ENCODE data around the gene FADD.

Gene FADD

DNA sequence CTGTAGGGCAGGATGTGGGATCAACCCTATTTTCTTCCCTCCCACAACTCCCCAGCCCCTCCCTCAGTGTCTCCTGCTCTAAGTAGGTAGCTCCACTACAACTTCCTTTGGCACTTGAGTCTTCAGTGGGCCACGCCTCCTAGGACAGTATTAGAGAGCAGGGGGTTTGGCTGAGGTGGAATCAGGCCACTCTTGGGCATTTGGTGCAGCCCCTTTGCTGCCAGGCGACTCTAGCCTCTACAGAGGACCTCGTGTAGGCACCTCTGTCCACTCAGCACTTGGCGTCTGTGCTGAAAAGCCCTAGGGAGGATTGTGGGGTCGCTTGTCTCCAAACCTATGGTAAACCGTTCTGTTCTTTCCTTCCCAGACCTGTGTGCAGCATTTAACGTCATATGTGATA, 2.7 kb downstream of the FADD start:
- Histone ChIP-seq H3K4me3 (ENCODE audit: control insufficient read depth in 1 of 7, extremely low read depth in 1 of 7, insufficient read depth in 4 of 7, low read depth in 2 of 7, low read length in 6 of 7) (no peak overlapping the region), H3K27me3 (replicated peaks in 2 of 5; ENCODE audit: control insufficient read depth in 4 of 5, insufficient read depth in 5 of 5, low read length in 4 of 5) (no peaks in the 10 kb centered on the region), H3K4me1 (ENCODE audit: control extremely low read depth in 1 of 4, control insufficient read depth in 4 of 4, insufficient read depth in 4 of 4, low read length in 3 of 4) (peaks cover 0 to 29% (median 22%) of the 10 kb centered on the region in 4 experiments), H3K36me3 (ENCODE audit: control insufficient read depth in 4 of 4, insufficient read depth in 4 of 4, low read length in 3 of 4) (peaks cover 21 to 47% (median 37%) of the 10 kb centered on the region in 4 experiments), H3K27ac (ENCODE audit: insufficient read depth in 1 of 2, low read depth in 1 of 2, low read length in 2 of 2, poor library complexity in 1 of 2, severe bottlenecking in 2 of 2) (no peak overlapping the region), H3K9me3 (ENCODE audit: control extremely low read depth in 1 of 5, control insufficient read depth in 4 of 5, insufficient read depth in 2 of 5, low read depth in 1 of 5, low read length in 4 of 5) (no peaks in the 10 kb centered on the region)
- 98% methylated on average over 5 of the region's 7 CpGs for WGBS (ENCODE audit: insufficient coverage)
- ChIA-PET CTCF (interaction anchor here (1.6 kb wide), 1 partner anchor 27 kb away, joined by 3 read pairs; no protein-coding TSS in a partner anchor), POLR2A (no interaction called here)
- DNase-seq = no peak

DNA sequence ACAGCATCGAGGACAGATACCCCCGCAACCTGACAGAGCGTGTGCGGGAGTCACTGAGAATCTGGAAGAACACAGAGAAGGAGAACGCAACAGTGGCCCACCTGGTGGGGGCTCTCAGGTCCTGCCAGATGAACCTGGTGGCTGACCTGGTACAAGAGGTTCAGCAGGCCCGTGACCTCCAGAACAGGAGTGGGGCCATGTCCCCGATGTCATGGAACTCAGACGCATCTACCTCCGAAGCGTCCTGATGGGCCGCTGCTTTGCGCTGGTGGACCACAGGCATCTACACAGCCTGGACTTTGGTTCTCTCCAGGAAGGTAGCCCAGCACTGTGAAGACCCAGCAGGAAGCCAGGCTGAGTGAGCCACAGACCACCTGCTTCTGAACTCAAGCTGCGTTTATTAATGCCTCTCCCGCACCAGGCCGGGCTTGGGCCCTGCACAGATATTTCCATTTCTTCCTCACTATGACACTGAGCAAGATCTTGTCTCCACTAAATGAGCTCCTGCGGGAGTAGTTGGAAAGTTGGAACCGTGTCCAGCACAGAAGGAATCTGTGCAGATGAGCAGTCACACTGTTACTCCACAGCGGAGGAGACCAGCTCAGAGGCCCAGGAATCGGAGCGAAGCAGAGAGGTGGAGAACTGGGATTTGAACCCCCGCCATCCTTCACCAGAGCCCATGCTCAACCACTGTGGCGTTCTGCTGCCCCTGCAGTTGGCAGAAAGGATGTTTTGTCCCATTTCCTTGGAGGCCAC, 3.3 kb downstream of the FADD start:
- H3K4me3 ChIP-seq (ENCODE audit: control insufficient read depth in 1 of 7, extremely low read depth in 1 of 7, insufficient read depth in 4 of 7, low read depth in 2 of 7, low read length in 6 of 7) = no peak overlapping the region
- no peak overlapping the region for H3K27ac ChIP-seq (ENCODE audit: insufficient read depth in 1 of 2, low read depth in 1 of 2, low read length in 2 of 2, poor library complexity in 1 of 2, severe bottlenecking in 2 of 2)
- WGBS (ENCODE audit: insufficient coverage) = 97% methylated on average over 20 of the region's 22 CpGs
- DNase-seq = no peak
- POLR2A ChIA-PET = no interaction called here
- H3K4me1 ChIP-seq (ENCODE audit: control extremely low read depth in 1 of 4, control insufficient read depth in 4 of 4, insufficient read depth in 4 of 4, low read length in 3 of 4) = peaks cover 0 to 29% (median 22%) of the 10 kb centered on the region in 4 experiments
- no peaks in the 10 kb centered on the region for H3K9me3 ChIP-seq (ENCODE audit: control extremely low read depth in 1 of 5, control insufficient read depth in 4 of 5, insufficient read depth in 2 of 5, low read depth in 1 of 5, low read length in 4 of 5)
- H3K27me3 ChIP-seq (replicated peaks in 2 of 5; ENCODE audit: control insufficient read depth in 4 of 5, insufficient read depth in 5 of 5, low read length in 4 of 5) = no peaks in the 10 kb centered on the region
- CTCF ChIA-PET = interaction anchor here (0.7 kb wide), 1 partner anchor 14 kb away, joined by 3 read pairs; no protein-coding TSS in a partner anchor
- H3K36me3 ChIP-seq (ENCODE audit: control insufficient read depth in 4 of 4, insufficient read depth in 4 of 4, low read length in 3 of 4) = peaks cover 21 to 47% (median 37%) of the 10 kb centered on the region in 4 experiments

DNA sequence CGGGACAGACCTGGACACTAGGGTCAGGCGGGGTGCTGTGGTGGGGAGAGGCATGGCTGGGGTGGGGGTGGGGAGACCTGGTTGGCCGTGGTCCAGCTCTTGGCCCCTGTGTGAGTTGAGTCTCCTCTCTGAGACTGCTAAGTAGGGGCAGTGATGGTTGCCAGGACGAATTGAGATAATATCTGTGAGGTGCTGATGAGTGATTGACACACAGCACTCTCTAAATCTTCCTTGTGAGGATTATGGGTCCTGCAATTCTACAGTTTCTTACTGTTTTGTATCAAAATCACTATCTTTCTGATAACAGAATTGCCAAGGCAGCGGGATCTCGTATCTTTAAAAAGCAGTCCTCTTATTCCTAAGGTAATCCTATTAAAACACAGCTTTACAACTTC, 3.9 kb downstream of the FADD start:
- no peaks in the 10 kb centered on the region for H3K9me3 ChIP-seq (ENCODE audit: control extremely low read depth in 1 of 5, control insufficient read depth in 4 of 5, insufficient read depth in 2 of 5, low read depth in 1 of 5, low read length in 4 of 5)
- no peak overlapping the region for H3K4me3 ChIP-seq (ENCODE audit: control insufficient read depth in 1 of 7, extremely low read depth in 1 of 7, insufficient read depth in 4 of 7, low read depth in 2 of 7, low read length in 6 of 7)
- no peaks in the 10 kb centered on the region for H3K27me3 ChIP-seq (replicated peaks in 2 of 5; ENCODE audit: control insufficient read depth in 4 of 5, insufficient read depth in 5 of 5, low read length in 4 of 5)
- 95% methylated on average over 4 of the region's 6 CpGs for WGBS (ENCODE audit: insufficient coverage)
- CTCF ChIA-PET = interaction anchor here (0.7 kb wide), 1 partner anchor 13 kb away, joined by 3 read pairs; no protein-coding TSS in a partner anchor
- H3K4me1 ChIP-seq (ENCODE audit: control extremely low read depth in 1 of 4, control insufficient read depth in 4 of 4, insufficient read depth in 4 of 4, low read length in 3 of 4) = peaks cover 0 to 27% (median 21%) of the 10 kb centered on the region in 4 experiments
- POLR2A ChIA-PET = no interaction called here
- DNase-seq = no peak
- H3K36me3 ChIP-seq (ENCODE audit: control insufficient read depth in 4 of 4, insufficient read depth in 4 of 4, low read length in 3 of 4) = peaks cover 21 to 47% (median 37%) of the 10 kb centered on the region in 4 experiments
- no peak overlapping the region for H3K27ac ChIP-seq (ENCODE audit: insufficient read depth in 1 of 2, low read depth in 1 of 2, low read length in 2 of 2, poor library complexity in 1 of 2, severe bottlenecking in 2 of 2)

DNA sequence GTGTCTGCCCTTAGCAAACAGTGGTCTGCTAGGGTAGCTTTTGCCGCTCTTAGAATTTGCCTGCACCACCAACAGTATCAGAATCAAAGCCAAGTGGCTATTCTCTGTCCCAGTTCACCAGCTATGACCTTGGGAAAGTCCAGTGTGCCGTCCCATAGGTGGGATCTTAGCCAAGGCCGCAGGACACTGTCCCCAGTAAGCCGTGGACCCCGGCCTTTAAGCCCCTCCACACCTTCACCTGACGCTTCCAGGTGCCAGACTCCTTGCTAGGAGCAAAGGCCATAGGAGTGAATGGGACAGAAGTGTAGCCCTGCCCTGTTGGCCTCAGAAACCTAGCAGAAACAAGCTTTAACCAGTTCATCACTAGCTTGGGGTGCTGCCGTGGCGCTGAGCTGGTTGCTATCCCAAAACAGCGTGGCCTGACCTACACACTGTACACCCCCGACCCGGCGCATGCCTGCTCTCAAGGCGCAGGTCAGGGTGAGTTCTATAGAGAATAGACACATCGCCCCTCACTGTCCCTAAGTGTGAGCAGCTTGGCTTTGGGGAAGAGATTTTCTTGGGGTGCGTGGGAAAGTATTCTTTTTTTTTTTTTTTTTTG, 4.5 kb downstream of the FADD start:
- ChIA-PET POLR2A (no interaction called here), CTCF (interaction anchor here (0.8 kb wide), 1 partner anchor 20 kb away, joined by 3 read pairs; no protein-coding TSS in a partner anchor)
- H3K4me3 ChIP-seq (ENCODE audit: control insufficient read depth in 1 of 7, extremely low read depth in 1 of 7, insufficient read depth in 4 of 7, low read depth in 2 of 7, low read length in 6 of 7) = no peak overlapping the region
- DNase-seq = no peak
- no peaks in the 10 kb centered on the region for H3K27me3 ChIP-seq (replicated peaks in 2 of 5; ENCODE audit: control insufficient read depth in 4 of 5, insufficient read depth in 5 of 5, low read length in 4 of 5)
- H3K27ac ChIP-seq (ENCODE audit: insufficient read depth in 1 of 2, low read depth in 1 of 2, low read length in 2 of 2, poor library complexity in 1 of 2, severe bottlenecking in 2 of 2) = peak overlapping the region in 1 of 2 experiments; percentile 45
- WGBS (ENCODE audit: insufficient coverage) = 95% methylated on average over 12 of the region's 15 CpGs
- no peaks in the 10 kb centered on the region for H3K9me3 ChIP-seq (ENCODE audit: control extremely low read depth in 1 of 5, control insufficient read depth in 4 of 5, insufficient read depth in 2 of 5, low read depth in 1 of 5, low read length in 4 of 5)
- H3K4me1 ChIP-seq (ENCODE audit: control extremely low read depth in 1 of 4, control insufficient read depth in 4 of 4, insufficient read depth in 4 of 4, low read length in 3 of 4) = peaks cover 0 to 21% (median 17%) of the 10 kb centered on the region in 4 experiments
- peaks cover 21 to 47% (median 37%) of the 10 kb centered on the region in 4 experiments for H3K36me3 ChIP-seq (ENCODE audit: control insufficient read depth in 4 of 4, insufficient read depth in 4 of 4, low read length in 3 of 4)

DNA sequence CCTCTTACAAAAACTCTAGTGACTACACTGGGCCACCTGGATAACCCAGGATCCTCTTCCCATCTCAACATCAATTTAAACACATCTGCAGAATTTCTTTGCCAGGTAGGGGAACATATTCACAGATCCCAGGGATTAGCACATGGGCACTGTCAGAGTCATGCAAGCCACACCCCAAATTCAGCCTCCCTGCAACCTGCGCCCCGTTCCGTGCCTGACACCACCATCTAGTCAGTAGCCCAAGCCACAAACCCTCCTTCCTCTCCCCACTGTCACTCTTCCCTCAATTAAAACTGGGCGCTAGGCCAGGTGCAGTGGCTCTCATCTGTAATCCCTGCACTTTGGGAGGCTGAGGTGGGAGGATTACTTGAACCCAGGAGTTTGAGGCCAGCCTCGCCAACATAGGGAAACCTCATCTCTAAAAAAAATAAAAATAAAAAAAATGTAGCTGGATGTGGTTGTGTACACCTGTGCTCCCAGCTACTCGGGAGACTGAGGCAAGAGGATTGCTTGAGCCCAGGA, 6.4 kb downstream of the FADD start:
- Histone ChIP-seq H3K4me3 (ENCODE audit: control insufficient read depth in 1 of 7, extremely low read depth in 1 of 7, insufficient read depth in 4 of 7, low read depth in 2 of 7, low read length in 6 of 7) (no peak overlapping the region), H3K4me1 (ENCODE audit: control extremely low read depth in 1 of 4, control insufficient read depth in 4 of 4, insufficient read depth in 4 of 4, low read length in 3 of 4) (peaks cover 0 to 9% (median 7%) of the 10 kb centered on the region in 4 experiments), H3K27me3 (replicated peaks in 2 of 5; ENCODE audit: control insufficient read depth in 4 of 5, insufficient read depth in 5 of 5, low read length in 4 of 5) (no peaks in the 10 kb centered on the region), H3K36me3 (ENCODE audit: control insufficient read depth in 4 of 4, insufficient read depth in 4 of 4, low read length in 3 of 4) (peaks cover 21 to 47% (median 37%) of the 10 kb centered on the region in 4 experiments), H3K27ac (ENCODE audit: insufficient read depth in 1 of 2, low read depth in 1 of 2, low read length in 2 of 2, poor library complexity in 1 of 2, severe bottlenecking in 2 of 2) (no peak overlapping the region), H3K9me3 (ENCODE audit: control extremely low read depth in 1 of 5, control insufficient read depth in 4 of 5, insufficient read depth in 2 of 5, low read depth in 1 of 5, low read length in 4 of 5) (no peaks in the 10 kb centered on the region)
- 89% methylated on average over 5 of the region's 6 CpGs for WGBS (ENCODE audit: insufficient coverage)
- CTCF ChIA-PET = no interaction called here
- DNase-seq = no peak
- POLR2A ChIA-PET = no interaction called here

DNA sequence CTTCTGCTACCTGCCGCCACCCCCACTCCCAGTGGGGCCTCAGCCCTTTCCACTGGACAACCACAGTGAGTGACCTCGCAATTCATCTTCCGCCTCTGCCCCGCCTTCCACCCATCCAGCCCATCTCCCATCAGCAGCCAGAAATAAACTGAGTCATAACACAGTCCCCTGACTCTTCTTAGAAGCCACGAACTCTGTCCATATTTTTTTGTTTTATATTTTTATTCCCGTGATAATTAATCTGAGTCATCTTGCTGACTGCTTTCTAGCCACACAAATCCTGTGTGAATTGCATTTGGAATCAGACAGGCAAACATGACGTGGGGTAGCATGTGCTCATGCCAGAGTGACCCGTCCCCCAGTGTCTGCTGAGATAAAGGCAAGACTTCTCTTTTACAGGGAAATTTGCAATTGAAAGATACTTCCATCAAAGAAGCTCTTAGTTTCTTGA, 7.0 kb downstream of the FADD start:
- Histone ChIP-seq H3K36me3 (ENCODE audit: control insufficient read depth in 4 of 4, insufficient read depth in 4 of 4, low read length in 3 of 4) (peaks cover 19 to 42% (median 33%) of the 10 kb centered on the region in 4 experiments), H3K4me1 (ENCODE audit: control extremely low read depth in 1 of 4, control insufficient read depth in 4 of 4, insufficient read depth in 4 of 4, low read length in 3 of 4) (peaks cover 0 to 3% (median under 1%) of the 10 kb centered on the region in 4 experiments), H3K4me3 (ENCODE audit: control insufficient read depth in 1 of 7, extremely low read depth in 1 of 7, insufficient read depth in 4 of 7, low read depth in 2 of 7, low read length in 6 of 7) (no peak overlapping the region), H3K27me3 (replicated peaks in 2 of 5; ENCODE audit: control insufficient read depth in 4 of 5, insufficient read depth in 5 of 5, low read length in 4 of 5) (no peaks in the 10 kb centered on the region), H3K9me3 (ENCODE audit: control extremely low read depth in 1 of 5, control insufficient read depth in 4 of 5, insufficient read depth in 2 of 5, low read depth in 1 of 5, low read length in 4 of 5) (no peaks in the 10 kb centered on the region), H3K27ac (ENCODE audit: insufficient read depth in 1 of 2, low read depth in 1 of 2, low read length in 2 of 2, poor library complexity in 1 of 2, severe bottlenecking in 2 of 2) (no peak overlapping the region)
- ChIA-PET POLR2A (no interaction called here), CTCF (no interaction called here)
- no peak for DNase-seq
- WGBS (ENCODE audit: insufficient coverage) = 94% methylated on average over 7 of the region's 8 CpGs

DNA sequence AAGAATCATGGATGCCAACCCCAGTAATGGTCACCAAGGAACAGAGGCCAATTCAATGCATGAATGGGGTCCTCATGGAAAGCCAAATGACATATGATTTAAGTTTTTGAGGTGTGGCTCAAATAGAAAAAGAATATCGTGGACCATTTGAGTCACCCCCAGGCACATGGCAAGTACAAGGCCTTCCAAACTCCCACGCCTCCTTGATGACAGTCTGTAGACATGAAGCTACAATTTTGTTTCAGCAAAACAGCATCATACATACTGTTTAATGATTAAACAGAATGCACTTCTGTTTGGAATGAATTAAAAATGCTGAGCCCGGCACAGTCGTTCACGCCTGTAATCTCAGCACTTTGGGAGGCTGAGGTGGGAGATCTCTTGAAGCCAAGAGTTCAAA, 7.4 kb downstream of the FADD start:
- WGBS (ENCODE audit: insufficient coverage) = 100% methylated on average over 1 of the region's 5 CpGs
- Histone ChIP-seq H3K9me3 (ENCODE audit: control extremely low read depth in 1 of 5, control insufficient read depth in 4 of 5, insufficient read depth in 2 of 5, low read depth in 1 of 5, low read length in 4 of 5) (no peaks in the 10 kb centered on the region), H3K27me3 (replicated peaks in 2 of 5; ENCODE audit: control insufficient read depth in 4 of 5, insufficient read depth in 5 of 5, low read length in 4 of 5) (no peaks in the 10 kb centered on the region), H3K27ac (ENCODE audit: insufficient read depth in 1 of 2, low read depth in 1 of 2, low read length in 2 of 2, poor library complexity in 1 of 2, severe bottlenecking in 2 of 2) (no peak overlapping the region), H3K36me3 (ENCODE audit: control insufficient read depth in 4 of 4, insufficient read depth in 4 of 4, low read length in 3 of 4) (peaks cover 16 to 38% (median 31%) of the 10 kb centered on the region in 4 experiments), H3K4me1 (ENCODE audit: control extremely low read depth in 1 of 4, control insufficient read depth in 4 of 4, insufficient read depth in 4 of 4, low read length in 3 of 4) (no peaks in the 10 kb centered on the region), H3K4me3 (ENCODE audit: control insufficient read depth in 1 of 7, extremely low read depth in 1 of 7, insufficient read depth in 4 of 7, low read depth in 2 of 7, low read length in 6 of 7) (no peak overlapping the region)
- ChIA-PET POLR2A (no interaction called here), CTCF (no interaction called here)
- no peak for DNase-seq

All from common myeloid progenitor, CD34-positive (primary cell).